Adrenal gland (tissue), 12 donors: ENCODE results near the gene PPP2R5D. TPM values are rescaled to one million over a fixed set of nuclear protein-coding genes. Genes with fewer than 3 reads are reported as not detected.
A peak's percentile ranks its signal among the peaks of the same experiment; 100 is the strongest.

Experiments
- DNase-seq, 7 donors: peaks; one replicate each; pipeline ENCODE4 v3.0.0-alpha.2; 2019 to 2020
- H3K27ac ChIP-seq, 5 donors: fragments of 200-600 bp; sonication (generic) in 4 of 5; 1 replicate in 3 of 5; 2 replicates in 2 of 5; pipeline versions ENCODE4 v1.5.1 to v1.8.0; 2016 to 2020; ENCODE audit warnings: mild to moderate bottlenecking in 1 of 5
- H3K27me3 ChIP-seq: fragments of 200-600 bp; 2 replicates; pipeline ENCODE4 v1.8.0; 2021
- H3K36me3 ChIP-seq, 2 donors: fragments of 200-600 bp; replicated peaks in 1 of 2; 1 replicate in 1 of 2; 2 replicates in 1 of 2; pipeline versions ENCODE4 v1.5.1 to v1.8.0; 2018 to 2022
- H3K4me1 ChIP-seq, 2 donors: fragments of 200-600 bp; replicated peaks in 1 of 2; 1 replicate in 1 of 2; 2 replicates in 1 of 2; pipeline versions ENCODE4 v1.5.1 to v1.8.0; 2018 to 2021
- H3K4me3 ChIP-seq, 4 donors: fragments of 200-600 bp; sonication (generic) in 3 of 4; one replicate each; pipeline ENCODE4 v1.5.1; 2016 to 2018
- H3K9me3 ChIP-seq, 3 donors: fragments of 200-600 bp; sonication (generic) in 1 of 3; replicated peaks in 1 of 3; 1 replicate in 2 of 3; 2 replicates in 1 of 3; pipeline versions ENCODE4 v1.5.1 to v1.8.0; 2016 to 2021
- POLR2A ChIP-seq, 2 donors: fragments of 450-650 bp; IDR thresholded peaks; one replicate each; pipeline ENCODE4 v1.6.1; 2017; ENCODE audit warnings: antibody characterized with exemption in 2 of 2, mild to moderate bottlenecking in 2 of 2, moderate library complexity in 1 of 2
- WGBS, 4 donors: extraction: QIAGEN DNeasy Blood & Tissue Kit in 2 of 4; methylation state at CpG; one replicate each; pipeline versions ENCODE4 v1.1.5 to v1.1.7; 2013 to 2017; 5-methylcytosine and 5-hydroxymethylcytosine counted together
- intact Hi-C, 2 donors: fragments of 100-400 bp; cut with DNase I; formaldehyde crosslinking; loops; one replicate each; pipeline versions ENCODE4 v1.14.1 to v1.15.0; 2022 to 2023
- polyA plus RNA-seq, 3 donors: library from polyadenylated mRNA; stranded (reverse); fragments of 200-250 nt in 2 of 3; fragments of 350-450 nt in 1 of 3; fragmentation: Illumina TruSeq in 1 of 3; extraction: RNeasy Lipid Tissue Mini Kit (QIAGEN cat#74804) in 1 of 3; gene quantifications; one replicate each; pipeline ENCODE4 v1.2.3, GENCODE V29; 2013 to 2014
- total RNA-seq, 9 donors: library from RNA; depleted of rRNA in 4 of 9; stranded (reverse); fragments of >200 nt in 4 of 9; fragments of 120-200 nt in 1 of 9; fragmentation: NEBNext Ultra II Directional in 1 of 9; extraction: Animal tissue kit (Norgen Biotek cat#: 25700) in 1 of 9; gene quantifications; one replicate each; pipeline versions ENCODE4 v1.1.0 to v1.2.4, GENCODE V29; 2013 to 2023
- TF ChIP-seq, protein P1 (sequence below), 6 experiments: fragments of 450-650 bp in 4 of 6; fragments of 200-600 bp in 2 of 6; sonication (generic) in 1 of 6; IDR thresholded peaks; 1 replicate in 5 of 6; 2 replicates in 1 of 6; pipeline versions ENCODE4 v1.5.1 to v1.8.0; 2016 to 2021; ENCODE audit warnings: antibody characterized with exemption in 6 of 6, mild to moderate bottlenecking in 2 of 6, moderate library complexity in 1 of 6
- donor health status: healthy with polysubstance abuse.
- donor health status: Bipolar disorder and iron deficiency.
- donor health status: DM: yes; HTN: yes; CAD: no.
- donor health status: DM: no; HTN: no; CAD: no.
- donor health status: DM: no; HTN: no; CAD: no.
- donor health status: DM: yes; HTN: yes; CAD: no.

PPP2R5D gene
- total and polyA plus RNA-seq, 12 donors, result 24.2 to 97.8 (median 33.7) TPM

DNA sequence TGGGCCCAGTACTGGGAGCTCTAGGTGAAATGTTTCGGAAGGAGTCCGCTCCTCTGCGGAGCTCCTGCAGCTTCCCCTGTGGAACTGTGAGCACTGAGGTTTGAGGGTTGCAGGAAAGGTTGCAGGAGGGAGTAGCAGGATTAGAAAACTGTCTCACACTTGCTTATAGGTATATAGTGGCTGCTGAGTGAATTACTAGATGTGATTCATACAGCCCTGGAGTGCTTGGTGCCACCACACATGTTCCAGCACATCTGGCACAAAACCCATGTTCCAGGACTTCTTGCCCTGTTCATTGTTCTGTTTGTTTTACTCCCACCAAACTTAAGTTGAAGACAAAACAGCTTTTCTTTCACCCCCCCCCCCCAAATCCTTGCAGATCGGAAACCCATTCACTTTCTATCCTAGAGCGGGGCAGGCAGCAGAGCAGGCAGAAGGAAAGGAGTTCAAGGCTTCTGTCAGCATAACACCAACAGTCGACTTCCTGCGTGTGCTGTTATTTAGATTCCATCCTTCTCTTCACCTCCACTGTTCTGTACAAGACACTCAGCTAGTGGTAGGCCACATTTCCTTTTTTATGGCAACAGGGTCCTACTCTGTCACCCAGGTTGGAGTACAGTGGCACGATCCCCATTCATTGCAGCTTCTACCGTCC is 4.7 kb upstream of the PPP2R5D start:
- DNase-seq, result peak in 2 of 7 donors; percentile 44 to 47
- intact Hi-C loops, result no loop called here
- no peaks in the 10 kb centered on the region for H3K27me3 ChIP-seq
- peak overlapping the region; percentile 90 to 96 (median 94) for H3K27ac ChIP-seq
- no peaks in the 10 kb centered on the region for H3K36me3 ChIP-seq
- H3K9me3 ChIP-seq, result no peaks in the 10 kb centered on the region
- WGBS, 4 donors, result 28 to 36% (median 31%) methylated on average over 9 of the region's 9 CpGs
- H3K4me1 ChIP-seq, result peaks cover 21 to 33% of the 10 kb centered on the region in 2 donors
- peak overlapping the region in 3 of 4 donors; percentile 66 to 100 (median 74) for H3K4me3 ChIP-seq
- TF ChIP-seq, protein P1, sequence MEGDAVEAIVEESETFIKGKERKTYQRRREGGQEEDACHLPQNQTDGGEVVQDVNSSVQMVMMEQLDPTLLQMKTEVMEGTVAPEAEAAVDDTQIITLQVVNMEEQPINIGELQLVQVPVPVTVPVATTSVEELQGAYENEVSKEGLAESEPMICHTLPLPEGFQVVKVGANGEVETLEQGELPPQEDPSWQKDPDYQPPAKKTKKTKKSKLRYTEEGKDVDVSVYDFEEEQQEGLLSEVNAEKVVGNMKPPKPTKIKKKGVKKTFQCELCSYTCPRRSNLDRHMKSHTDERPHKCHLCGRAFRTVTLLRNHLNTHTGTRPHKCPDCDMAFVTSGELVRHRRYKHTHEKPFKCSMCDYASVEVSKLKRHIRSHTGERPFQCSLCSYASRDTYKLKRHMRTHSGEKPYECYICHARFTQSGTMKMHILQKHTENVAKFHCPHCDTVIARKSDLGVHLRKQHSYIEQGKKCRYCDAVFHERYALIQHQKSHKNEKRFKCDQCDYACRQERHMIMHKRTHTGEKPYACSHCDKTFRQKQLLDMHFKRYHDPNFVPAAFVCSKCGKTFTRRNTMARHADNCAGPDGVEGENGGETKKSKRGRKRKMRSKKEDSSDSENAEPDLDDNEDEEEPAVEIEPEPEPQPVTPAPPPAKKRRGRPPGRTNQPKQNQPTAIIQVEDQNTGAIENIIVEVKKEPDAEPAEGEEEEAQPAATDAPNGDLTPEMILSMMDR (IDR thresholded peaks at IDR 0.05), result no peak
- TF ChIP-seq POLR2A (IDR thresholded peaks at IDR 0.05), result no peak

DNA sequence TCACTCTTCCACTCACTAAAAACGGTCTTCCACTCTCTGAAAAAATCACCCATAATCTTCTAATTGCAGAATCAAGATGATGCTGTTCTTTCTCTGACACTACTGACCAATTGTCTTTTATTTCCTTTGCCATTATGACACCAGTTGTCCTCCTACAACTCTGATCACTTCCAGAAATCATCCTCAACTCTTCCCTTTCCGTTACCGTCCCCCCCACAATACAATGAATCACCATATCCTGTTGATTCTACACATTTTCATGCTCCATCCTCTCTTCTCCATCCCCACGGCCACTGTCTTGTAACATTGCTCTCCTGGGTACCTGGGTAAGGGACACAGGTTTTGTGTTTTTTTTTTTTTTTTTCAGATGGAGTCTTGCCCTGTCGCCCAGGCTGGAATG is 2.5 kb upstream of the PPP2R5D start:
- 83 to 89% (median 84%) methylated on average over 5 of the region's 5 CpGs for WGBS, 4 donors

DNA sequence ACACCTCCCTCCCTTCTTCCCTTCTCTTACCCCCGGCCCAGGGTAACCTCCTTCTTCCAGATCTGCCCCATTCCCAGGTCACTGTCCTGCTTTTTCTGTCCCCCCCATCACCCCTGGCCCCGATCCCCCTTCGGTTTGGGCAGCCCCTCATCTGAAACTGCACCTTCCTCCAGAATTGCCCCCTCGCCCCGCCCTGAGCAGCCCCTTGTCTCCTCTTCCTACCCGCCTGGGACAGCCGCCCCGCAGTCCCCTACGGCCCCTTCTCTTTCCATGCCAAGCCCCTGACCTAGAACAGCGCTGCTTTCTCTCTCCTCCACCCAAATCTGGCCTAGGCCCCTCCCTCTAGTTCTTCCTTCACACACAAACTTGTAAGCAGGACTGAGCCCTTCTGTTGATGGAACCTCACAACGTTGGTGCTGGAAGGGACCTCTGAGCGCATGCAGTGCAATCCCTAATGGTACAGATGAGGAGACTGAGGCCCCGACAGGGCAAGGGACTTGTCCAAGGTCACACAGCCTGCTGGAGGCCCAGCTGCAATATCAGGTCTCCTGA is 630 bp downstream of the PPP2R5D start:
- Histone ChIP-seq H3K27me3 (no peaks in the 10 kb centered on the region), H3K4me1 (peaks cover 19 to 27% of the 10 kb centered on the region in 2 donors), H3K9me3 (no peaks in the 10 kb centered on the region), H3K27ac (peak overlapping the region in 4 of 5 donors; percentile 63 to 88 (median 82)), H3K36me3 (peaks cover 0 to 7% of the 10 kb centered on the region in 2 donors), H3K4me3 (peak overlapping the region; percentile 35 to 92 (median 58))
- DNase-seq, result peak in 2 of 7 donors; percentile 11 to 24
- TF ChIP-seq, protein P1 (IDR thresholded peaks at IDR 0.05), result no peak
- TF ChIP-seq POLR2A (IDR thresholded peaks at IDR 0.05), result no peak
- intact Hi-C loops, result no loop called here
- WGBS, 4 donors, result 9 to 12% (median 9%) methylated on average over 11 to 13 of the region's 13 CpGs

More for the DNA sequence above, 2.5 kb upstream of the PPP2R5D start:
- no peak for TF ChIP-seq POLR2A (IDR thresholded peaks at IDR 0.05)
- TF ChIP-seq, protein P1 (IDR thresholded peaks at IDR 0.05), result no peak
- H3K4me1 ChIP-seq, result peaks cover 32 to 47% of the 10 kb centered on the region in 2 donors
- no peak for DNase-seq
- H3K9me3 ChIP-seq, result no peaks in the 10 kb centered on the region
- intact Hi-C loops, result no loop called here
- no peak overlapping the region for H3K27ac ChIP-seq
- H3K36me3 ChIP-seq, result no peaks in the 10 kb centered on the region
- no peak overlapping the region for H3K4me3 ChIP-seq
- no peaks in the 10 kb centered on the region for H3K27me3 ChIP-seq

DNA sequence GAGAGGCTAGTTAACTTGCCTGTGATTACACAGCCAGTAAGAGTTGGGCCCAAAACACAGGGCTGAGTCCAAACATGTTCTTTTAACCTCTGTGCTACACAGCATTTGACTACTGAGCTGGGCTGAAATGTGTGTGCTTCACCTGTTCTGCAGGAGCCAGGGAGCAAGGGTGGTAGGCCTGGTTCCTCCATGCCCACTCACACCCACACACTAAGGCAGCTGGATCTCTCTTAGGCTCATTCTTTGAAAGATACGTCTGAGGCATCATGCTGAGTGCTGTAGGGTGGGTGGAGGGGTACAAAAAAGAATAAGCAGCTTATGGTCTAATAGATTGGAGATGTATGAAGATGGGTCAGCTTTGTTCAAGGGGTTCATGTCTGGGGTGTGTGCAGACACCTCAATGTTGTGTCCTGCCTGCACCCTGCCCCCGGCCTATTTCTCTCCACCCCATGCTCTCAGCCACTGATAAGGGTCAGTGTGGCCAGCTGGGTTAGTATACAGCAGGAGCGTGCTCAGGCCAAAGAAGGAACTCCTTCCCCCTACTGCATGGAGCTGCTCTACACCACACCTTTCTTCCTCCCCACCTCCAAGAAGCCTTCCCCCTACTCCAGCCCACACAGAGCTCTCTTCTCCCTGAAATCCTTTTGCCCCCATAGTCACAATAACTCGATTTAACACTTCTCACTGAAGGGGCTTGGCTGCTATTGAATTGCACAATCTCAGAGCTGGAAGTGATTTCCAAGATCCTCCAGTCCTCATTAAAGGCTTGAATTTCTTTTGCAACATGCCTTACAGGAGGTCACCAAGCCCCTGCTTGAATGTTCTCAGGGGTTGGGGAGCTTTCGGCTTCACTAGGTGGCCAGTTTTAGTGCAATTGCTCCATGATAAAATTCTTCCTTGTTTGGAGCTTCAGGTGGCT is 3.4 kb downstream of the PPP2R5D start:
- TF ChIP-seq, protein P1 (IDR thresholded peaks at IDR 0.05), result no peak
- no peak for TF ChIP-seq POLR2A (IDR thresholded peaks at IDR 0.05)
- no peak for DNase-seq
- no peak overlapping the region for H3K4me3 ChIP-seq
- H3K27me3 ChIP-seq, result no peaks in the 10 kb centered on the region
- H3K9me3 ChIP-seq, result no peaks in the 10 kb centered on the region
- peaks cover 17 to 26% of the 10 kb centered on the region in 2 donors for H3K4me1 ChIP-seq
- peak overlapping the region in 1 of 5 donors; percentile 1 for H3K27ac ChIP-seq
- 79 to 83% (median 81%) methylated on average over 5 of the region's 5 CpGs for WGBS, 4 donors
- intact Hi-C loops, result no loop called here
- peaks cover 0 to 12% of the 10 kb centered on the region in 2 donors for H3K36me3 ChIP-seq
